Activated naive CD4-positive, alpha-beta T cell treated with anti-CD3 and anti-CD28 coated beads for 36 hours (primary cell): ENCODE data around the gene OR5I1. TPM values are rescaled to one million over a fixed set of nuclear protein-coding genes. Genes with fewer than 3 reads are reported as not detected.

Source experiments
- total RNA-seq, 2 experiments: library from RNA; stranded (reverse); gene quantifications; one replicate each; pipeline ENCODE4 v1.2.3, GENCODE V29; 2021

OR5I1 gene
- total RNA-seq, 2 experiments from 2014 or later: not detected

Other genes starting within 250 kb of the OR5I1 start
- not detected for gene OR5D13, start 163.0 kb downstream of the OR5I1 start, total RNA-seq
- gene OR5D14, start 140.8 kb downstream of the OR5I1 start, total RNA-seq: not detected
- gene OR5L1, start 125.0 kb downstream of the OR5I1 start, total RNA-seq: not detected
- gene OR5D18, start 116.8 kb downstream of the OR5I1 start, total RNA-seq: not detected
- not detected for gene OR5L2, start 109.2 kb downstream of the OR5I1 start, total RNA-seq
- gene OR5D16, start 97.6 kb downstream of the OR5I1 start, total RNA-seq: not detected
- gene TRIM51, start 53.1 kb downstream of the OR5I1 start, total RNA-seq: not detected
- not detected for gene OR5W2, start 21.8 kb downstream of the OR5I1 start, total RNA-seq
- not detected for gene OR10AG1, start 33.5 kb upstream of the OR5I1 start, total RNA-seq
- gene OR5F1, start 58.2 kb upstream of the OR5I1 start, total RNA-seq: not detected
- gene OR5AS1, start 91.3 kb upstream of the OR5I1 start, total RNA-seq: not detected
- not detected for gene OR8I2, start 156.9 kb upstream of the OR5I1 start, total RNA-seq
- not detected for gene OR8H2, start 167.3 kb upstream of the OR5I1 start, total RNA-seq
- not detected for gene OR8H3, start 186.0 kb upstream of the OR5I1 start, total RNA-seq
- not detected for gene OR8J3, start 203.8 kb upstream of the OR5I1 start, total RNA-seq
- not detected for gene OR8K5, start 223.9 kb upstream of the OR5I1 start, total RNA-seq
- gene OR5J2, start 240.2 kb upstream of the OR5I1 start, total RNA-seq: not detected